ENCODE results near the gene MS4A13. TPM values are rescaled to one million over a fixed set of nuclear protein-coding genes. Genes with fewer than 3 reads are reported as not detected.

The MS4A13 gene
- total RNA-seq, 1 experiment from 2014 or later, result not detected

GRCh38 chr11:60589611-60590010 lies 74.4 kb downstream of the MS4A13 start:
- CTCF ChIA-PET, result interaction anchor here (0.7 to 1.4 kb wide), 8 partner anchors 10 to 226 kb away, joined by 3 to 6 read pairs (median 3); no protein-coding TSS in a partner anchor
- BruUV-seq (replicated peaks), result no TSS peak
- Histone ChIP-seq H3K9ac (ENCODE audit: low read length) (no peak overlapping the region), H3K79me2 (ENCODE audit: insufficient read depth, low read length) (no peaks in the 10 kb centered on the region), H2AFZ (ENCODE audit: low read depth, low read length, poor library complexity, severe bottlenecking) (no peak overlapping the region), H3K36me3 (ENCODE audit: control insufficient read depth in 1 of 2, insufficient read depth in 2 of 2, low read length in 2 of 2) (no peaks in the 10 kb centered on the region), H3K4me1 (ENCODE audit: control insufficient read depth in 1 of 2, insufficient read depth in 2 of 2, low read length in 2 of 2) (no peaks in the 10 kb centered on the region), H3K9me3 (ENCODE audit: control insufficient read depth in 1 of 2, insufficient read depth in 1 of 2, low read depth in 1 of 2, low read length in 2 of 2) (no peaks in the 10 kb centered on the region), H3K4me3 (replicated peaks in 1 of 2; ENCODE audit: low read depth in 1 of 2, low read length in 2 of 2) (no peak overlapping the region), H3K4me2 (ENCODE audit: low read length) (no peak overlapping the region), H3K9me2 (ENCODE audit: insufficient read depth) (no peaks in the 10 kb centered on the region), H3K27me3 (ENCODE audit: insufficient read depth, low read length) (0 out of 2 replicates have a peak, but pooled peaks cover 3% of the 10 kb centered on the region), H3K27ac (ENCODE audit: low read depth, low read length) (no peak overlapping the region), H4K20me1 (ENCODE audit: insufficient read depth) (no peaks in the 10 kb centered on the region; the same call in 1 of the 2 replicates)
- peak; percentile 55; the same call in 1 of the 2 replicates for ATAC-seq
- POLR2A ChIA-PET, result no interaction called here
- peak; percentile 8 for DNase-seq (ENCODE audit: low read depth, low spot score)
- TF ChIP-seq CTCF (IDR thresholded peaks at IDR 0.05 in 2 of 3, conservative IDR thresholded peaks at IDR 0.05 in 1 of 3; ENCODE audit: borderline replicate concordance in 1 of 3, insufficient read depth in 1 of 3, low read depth in 2 of 3, low read length in 2 of 3) (peak in 2 of 3 experiments; percentile 64; a peak in 4 of 6 replicates), EZH2 (IDR thresholded peaks at IDR 0.05) (no peak)
- intact Hi-C loops (cut with micrococcal nuclease), result no loop called here
- RAD21 ChIA-PET (ENCODE audit: low non-redundant PET in 1 of 2, low total read pairs in 2 of 2, uncharacterized antibody in 2 of 2, unreplicated experiment in 2 of 2), result interaction anchor here in 1 of 2 experiments (0.7 kb wide), 1 partner anchor 29 kb away, joined by 3 read pairs; no protein-coding TSS in a partner anchor

Other genes starting within 250 kb of the MS4A13 start
- gene MS4A4A, start 234.7 kb upstream of the MS4A13 start, total RNA-seq (2021; ENCODE audit: unreplicated experiment), result 0.22 TPM
- not detected for gene MS4A6E, start 188.1 kb upstream of the MS4A13 start, total RNA-seq (2021; ENCODE audit: unreplicated experiment)
- gene MS4A7, start 136.9 kb upstream of the MS4A13 start, total RNA-seq (2021; ENCODE audit: unreplicated experiment), result 0.22 TPM
- gene MS4A14, start 118.9 kb upstream of the MS4A13 start, total RNA-seq (2021; ENCODE audit: unreplicated experiment), result not detected
- gene MS4A5, start 85.8 kb upstream of the MS4A13 start, total RNA-seq (2021; ENCODE audit: unreplicated experiment), result not detected
- gene MS4A1, start 59.5 kb upstream of the MS4A13 start, total RNA-seq (2021; ENCODE audit: unreplicated experiment), result 0.25 TPM
- gene MS4A12, start 22.6 kb upstream of the MS4A13 start, total RNA-seq (2021; ENCODE audit: unreplicated experiment), result not detected
- 0.17 TPM for gene MS4A8, start 184.2 kb downstream of the MS4A13 start, total RNA-seq (2021; ENCODE audit: unreplicated experiment)
- not detected for gene MS4A18, start 209.3 kb downstream of the MS4A13 start, total RNA-seq (2021; ENCODE audit: unreplicated experiment)
- 1.5 TPM for gene MS4A15, start 241.5 kb downstream of the MS4A13 start, total RNA-seq (2021; ENCODE audit: unreplicated experiment)

Data from HCT116 (cell line).